ENCODE results near the gene CACNA1B. TPM values are rescaled to one million over a fixed set of nuclear protein-coding genes. Genes with fewer than 3 reads are reported as not detected.

The CACNA1B gene
- total RNA-seq, 1 experiment from 2014 or later: 7.8 TPM

DNA sequence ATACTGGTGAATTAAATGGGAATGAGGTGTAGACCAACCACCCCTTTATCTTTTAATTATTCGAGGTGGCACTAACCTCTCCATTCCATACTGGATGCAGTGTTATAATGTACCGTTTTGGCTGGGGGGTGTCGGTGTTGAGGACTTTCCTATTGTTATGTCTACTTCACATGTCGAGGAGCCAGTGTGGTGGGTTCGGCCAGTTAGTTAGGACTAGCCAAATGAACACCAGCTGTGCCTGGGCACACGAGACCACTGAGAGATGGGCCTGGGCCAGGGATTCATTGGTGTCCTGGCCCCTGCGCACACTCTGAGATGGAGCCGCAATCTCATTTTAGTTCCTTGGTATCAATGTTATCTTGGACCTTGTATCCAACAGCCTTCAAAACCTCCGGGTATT lies 186.2 kb downstream of the CACNA1B start:
- no peaks in the 10 kb centered on the region for H3K27me3 ChIP-seq (ENCODE audit: insufficient read depth, low read length)

More for the DNA sequence above, 186.2 kb downstream of the CACNA1B start:
- Mint-ChIP-seq H3K27me3 (ENCODE audit: low read depth) (no peaks in the 10 kb centered on the region), H3K4me1 (peaks cover 22 to 24% of the 10 kb centered on the region in 2 experiments), H3K9me3 (no peaks in the 10 kb centered on the region), H3K4me3 (peak overlapping the region in 1 of 2 experiments; percentile 44; a peak in 1 of 5 replicates), H3K27ac (no peak overlapping the region; a peak in 1 of 7 replicates), H3K36me3 (ENCODE audit: insufficient read depth in 1 of 3, low read depth in 3 of 3) (peaks cover 34 to 49% (median 40%) of the 10 kb centered on the region in 3 experiments)
- H2AK5ac ChIP-seq (ENCODE audit: insufficient read length, low read length): no peak overlapping the region
- no peaks in the 10 kb centered on the region for H3K79me1 ChIP-seq (ENCODE audit: insufficient read depth, low read depth, low read length, poor library complexity, severe bottlenecking)
- H3K4me1 ChIP-seq (ENCODE audit: insufficient read depth, low read length): no peaks in the 10 kb centered on the region
- H3K9ac ChIP-seq (ENCODE audit: extremely low read depth, insufficient read length, low read length): no peak overlapping the region
- no peak overlapping the region for H3T11ph ChIP-seq (ENCODE audit: low read length)
- H3K23ac ChIP-seq (ENCODE audit: insufficient read length, low read depth, low read length): no peak overlapping the region
- H4K8ac ChIP-seq (replicated peaks; ENCODE audit: insufficient read length, low read depth, low read length): no peak overlapping the region
- no peaks in the 10 kb centered on the region for H3K79me2 ChIP-seq (ENCODE audit: insufficient read depth, low read length)
- no peak overlapping the region for H4K91ac ChIP-seq (ENCODE audit: insufficient read length, low read depth, low read length)
- peaks cover 4% of the 10 kb centered on the region for H3K9me3 ChIP-seq (ENCODE audit: control insufficient read depth, low read depth, low read length)
- H2BK15ac ChIP-seq (ENCODE audit: low read depth, low read length): no peak overlapping the region
- H2BK5ac ChIP-seq (ENCODE audit: insufficient read length, low read length): no peak overlapping the region
- TF ChIP-seq, protein P1, sequence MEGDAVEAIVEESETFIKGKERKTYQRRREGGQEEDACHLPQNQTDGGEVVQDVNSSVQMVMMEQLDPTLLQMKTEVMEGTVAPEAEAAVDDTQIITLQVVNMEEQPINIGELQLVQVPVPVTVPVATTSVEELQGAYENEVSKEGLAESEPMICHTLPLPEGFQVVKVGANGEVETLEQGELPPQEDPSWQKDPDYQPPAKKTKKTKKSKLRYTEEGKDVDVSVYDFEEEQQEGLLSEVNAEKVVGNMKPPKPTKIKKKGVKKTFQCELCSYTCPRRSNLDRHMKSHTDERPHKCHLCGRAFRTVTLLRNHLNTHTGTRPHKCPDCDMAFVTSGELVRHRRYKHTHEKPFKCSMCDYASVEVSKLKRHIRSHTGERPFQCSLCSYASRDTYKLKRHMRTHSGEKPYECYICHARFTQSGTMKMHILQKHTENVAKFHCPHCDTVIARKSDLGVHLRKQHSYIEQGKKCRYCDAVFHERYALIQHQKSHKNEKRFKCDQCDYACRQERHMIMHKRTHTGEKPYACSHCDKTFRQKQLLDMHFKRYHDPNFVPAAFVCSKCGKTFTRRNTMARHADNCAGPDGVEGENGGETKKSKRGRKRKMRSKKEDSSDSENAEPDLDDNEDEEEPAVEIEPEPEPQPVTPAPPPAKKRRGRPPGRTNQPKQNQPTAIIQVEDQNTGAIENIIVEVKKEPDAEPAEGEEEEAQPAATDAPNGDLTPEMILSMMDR (conservative IDR thresholded peaks at IDR 0.05): no peak
- H2BK20ac ChIP-seq (ENCODE audit: low read depth, low read length, poor library complexity, severe bottlenecking): no peak overlapping the region
- H2BK120ac ChIP-seq (ENCODE audit: low read depth, low read length, poor library complexity, severe bottlenecking): no peak overlapping the region
- no peak overlapping the region for H3K18ac ChIP-seq (ENCODE audit: insufficient read length, low read depth, low read length)
- H3K4ac ChIP-seq (ENCODE audit: low read depth, low read length): no peak overlapping the region
- no peaks in the 10 kb centered on the region for H3K23me2 ChIP-seq (ENCODE audit: insufficient read length, low read depth, low read length, poor library complexity, severe bottlenecking)
- H2AFZ ChIP-seq (ENCODE audit: low read length): no peak overlapping the region
- H3K27ac ChIP-seq (ENCODE audit: insufficient read length, low read depth, low read length): no peak overlapping the region
- H3K4me2 ChIP-seq (ENCODE audit: insufficient read depth, insufficient read length, low read length): no peak overlapping the region
- H3K56ac ChIP-seq (ENCODE audit: insufficient read length, low read depth, low read length): no peak overlapping the region
- DNase-seq: peak; percentile 2
- no peak overlapping the region for H2BK12ac ChIP-seq (ENCODE audit: insufficient read length, low read depth, low read length)
- no peak overlapping the region for H4K5ac ChIP-seq (ENCODE audit: insufficient read length, low read depth, low read length)
- no CpG with 5 or more reads among the region's 9 CpGs for WGBS (ENCODE audit: extremely low coverage, insufficient read length, low lambda C conversion rate)
- no peaks in the 10 kb centered on the region for H4K20me1 ChIP-seq (ENCODE audit: control insufficient read depth, insufficient read depth, insufficient read length)
- H3K14ac ChIP-seq (ENCODE audit: insufficient read depth, low read length): no peak overlapping the region
